Loucy (cell line): ENCODE results near the gene ALOX15.

Source experiments
- H2AFZ ChIP-seq: fragments of 200-600 bp; sonication (generic); 2 replicates; pipeline ENCODE4 v1.6.0; 2016; ENCODE audit warnings: antibody characterized with exemption, mild to moderate bottlenecking, low read length, moderate library complexity
- H3F3A ChIP-seq: fragments of 200-600 bp; 2 replicates; pipeline ENCODE4 v1.6.0; 2016; ENCODE audit warnings: antibody characterized with exemption, low read depth, mild to moderate bottlenecking
- H3K27me3 ChIP-seq: fragments of 200-600 bp; sonication (generic); 2 replicates; pipeline ENCODE4 v1.6.1; 2014; ENCODE audit warnings: low read length, mild to moderate bottlenecking; ENCODE audit not compliant: insufficient read depth, poor library complexity, severe bottlenecking
- H3K36me3 ChIP-seq: fragments of 200-600 bp; sonication (generic); 2 replicates; pipeline ENCODE4 v1.6.1; 2016; ENCODE audit warnings: low read length; ENCODE audit not compliant: insufficient read depth
- H3K4me1 ChIP-seq: fragments of 200-600 bp; sonication (generic); 2 replicates; pipeline ENCODE4 v1.5.1; 2014; ENCODE audit warnings: low read length, mild to moderate bottlenecking; ENCODE audit not compliant: insufficient read depth, poor library complexity, severe bottlenecking
- H3K4me2 ChIP-seq: fragments of 200-600 bp; sonication (generic); 2 replicates; pipeline ENCODE4 v1.6.0; 2014; ENCODE audit warnings: antibody characterized with exemption, low read length, low read depth, mild to moderate bottlenecking; ENCODE audit not compliant: poor library complexity, severe bottlenecking
- H3K4me3 ChIP-seq: fragments of 200-600 bp; sonication (generic); 2 replicates; pipeline ENCODE4 v1.5.1; 2014; ENCODE audit warnings: low read length, mild to moderate bottlenecking, mixed read lengths; ENCODE audit not compliant: poor library complexity, severe bottlenecking
- H3K79me2 ChIP-seq: fragments of 200-600 bp; sonication (generic); 2 replicates; pipeline ENCODE4 v1.6.1; 2014; ENCODE audit warnings: low read length; ENCODE audit not compliant: insufficient read depth
- H3K9ac ChIP-seq: fragments of 200-600 bp; sonication (generic); 2 replicates; pipeline ENCODE4 v1.6.0; 2014; ENCODE audit warnings: mild to moderate bottlenecking, low read depth, low read length, moderate library complexity; ENCODE audit not compliant: poor library complexity, severe bottlenecking
- H3K9me2 ChIP-seq: fragments of 200-600 bp; sonication (generic); replicated peaks from 2 replicates; pipeline ENCODE4 v1.6.1; 2016; ENCODE audit warnings: low read depth, low read length, mixed read lengths
- H3K9me3 ChIP-seq: fragments of 200-600 bp; sonication (generic); 2 replicates; pipeline ENCODE4 v1.6.1; 2014; ENCODE audit warnings: mild to moderate bottlenecking, antibody characterized with exemption, low read length, low read depth; ENCODE audit not compliant: insufficient read depth
- H4K20me1 ChIP-seq: fragments of 200-600 bp; sonication (generic); 2 replicates; pipeline ENCODE4 v1.6.0; 2014; ENCODE audit warnings: antibody characterized with exemption, low read length, mild to moderate bottlenecking; ENCODE audit not compliant: insufficient read depth, poor library complexity, severe bottlenecking
- EZH2phosphoT487 ChIP-seq: fragments of 200-600 bp; IDR thresholded peaks from 2 replicates; pipeline ENCODE4 v1.6.1; 2018; ENCODE audit warnings: antibody characterized with exemption, mild to moderate bottlenecking, moderate library complexity, borderline replicate concordance
- TF ChIP-seq, protein P1 (sequence below): fragments of 200-600 bp; sonication (generic); conservative IDR thresholded peaks from 2 replicates; pipeline ENCODE4 v1.5.1; 2014; ENCODE audit warnings: mild to moderate bottlenecking, antibody characterized with exemption, low read length

Gene ALOX15

DNA sequence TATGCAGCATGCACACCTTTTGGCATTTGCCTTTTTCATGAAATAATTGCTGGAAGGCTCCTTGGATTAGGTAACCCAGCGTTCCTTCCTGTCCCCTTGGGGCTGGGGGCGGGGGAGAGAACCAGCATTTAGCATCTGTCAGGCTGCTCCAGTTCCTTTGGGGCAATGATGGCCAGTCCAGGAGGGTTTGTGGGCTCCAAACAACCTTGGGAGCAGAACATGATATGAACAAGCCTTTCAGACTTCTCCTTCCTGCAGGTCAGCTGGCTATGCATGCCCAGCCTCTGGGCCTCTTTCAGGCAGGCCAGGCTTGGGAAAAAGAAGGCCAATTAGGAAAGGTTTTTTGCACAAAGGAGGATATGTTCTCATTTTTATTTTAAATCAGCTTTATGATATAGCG is 58.3 kb downstream of the ALOX15 start:
- no peak overlapping the region for H3K4me3 ChIP-seq
- no peaks in the 10 kb centered on the region for H3K36me3 ChIP-seq
- no peak overlapping the region for H2AFZ ChIP-seq
- no peak overlapping the region for H3K9ac ChIP-seq
- H3K27me3 ChIP-seq: no peaks in the 10 kb centered on the region
- no peaks in the 10 kb centered on the region for H3K9me2 ChIP-seq
- no peaks in the 10 kb centered on the region for H3K4me1 ChIP-seq
- no peak overlapping the region for H3K4me2 ChIP-seq
- TF ChIP-seq, protein P1, sequence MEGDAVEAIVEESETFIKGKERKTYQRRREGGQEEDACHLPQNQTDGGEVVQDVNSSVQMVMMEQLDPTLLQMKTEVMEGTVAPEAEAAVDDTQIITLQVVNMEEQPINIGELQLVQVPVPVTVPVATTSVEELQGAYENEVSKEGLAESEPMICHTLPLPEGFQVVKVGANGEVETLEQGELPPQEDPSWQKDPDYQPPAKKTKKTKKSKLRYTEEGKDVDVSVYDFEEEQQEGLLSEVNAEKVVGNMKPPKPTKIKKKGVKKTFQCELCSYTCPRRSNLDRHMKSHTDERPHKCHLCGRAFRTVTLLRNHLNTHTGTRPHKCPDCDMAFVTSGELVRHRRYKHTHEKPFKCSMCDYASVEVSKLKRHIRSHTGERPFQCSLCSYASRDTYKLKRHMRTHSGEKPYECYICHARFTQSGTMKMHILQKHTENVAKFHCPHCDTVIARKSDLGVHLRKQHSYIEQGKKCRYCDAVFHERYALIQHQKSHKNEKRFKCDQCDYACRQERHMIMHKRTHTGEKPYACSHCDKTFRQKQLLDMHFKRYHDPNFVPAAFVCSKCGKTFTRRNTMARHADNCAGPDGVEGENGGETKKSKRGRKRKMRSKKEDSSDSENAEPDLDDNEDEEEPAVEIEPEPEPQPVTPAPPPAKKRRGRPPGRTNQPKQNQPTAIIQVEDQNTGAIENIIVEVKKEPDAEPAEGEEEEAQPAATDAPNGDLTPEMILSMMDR: no peak
- no peak for TF ChIP-seq EZH2phosphoT487
- no peaks in the 10 kb centered on the region for H3F3A ChIP-seq
- H4K20me1 ChIP-seq: no peaks in the 10 kb centered on the region
- no peaks in the 10 kb centered on the region for H3K9me3 ChIP-seq
- H3K79me2 ChIP-seq: no peaks in the 10 kb centered on the region

DNA sequence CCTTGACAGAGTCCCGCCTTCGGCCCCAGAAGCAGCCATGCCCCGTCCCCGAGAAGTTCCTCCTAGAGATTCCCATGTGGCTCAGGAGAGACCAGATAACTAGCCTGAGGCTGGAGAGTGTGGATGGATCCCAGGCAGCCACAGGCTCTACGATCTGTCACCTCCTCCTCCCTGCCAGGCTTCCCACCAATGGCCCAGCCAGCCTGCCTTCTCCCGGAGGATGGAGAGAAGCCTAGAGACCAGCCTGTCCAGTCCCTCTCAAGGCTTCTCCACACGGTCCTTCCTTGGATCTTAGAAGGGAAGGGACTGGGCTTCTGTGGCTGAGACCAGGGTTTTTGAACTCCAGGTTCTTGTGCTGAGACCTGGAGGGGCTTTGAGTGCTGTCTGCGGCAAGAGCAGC is 58.8 kb downstream of the ALOX15 start:
- no peak overlapping the region for H2AFZ ChIP-seq
- H3K27me3 ChIP-seq: no peaks in the 10 kb centered on the region
- no peak for TF ChIP-seq EZH2phosphoT487
- TF ChIP-seq, protein P1: no peak

DNA sequence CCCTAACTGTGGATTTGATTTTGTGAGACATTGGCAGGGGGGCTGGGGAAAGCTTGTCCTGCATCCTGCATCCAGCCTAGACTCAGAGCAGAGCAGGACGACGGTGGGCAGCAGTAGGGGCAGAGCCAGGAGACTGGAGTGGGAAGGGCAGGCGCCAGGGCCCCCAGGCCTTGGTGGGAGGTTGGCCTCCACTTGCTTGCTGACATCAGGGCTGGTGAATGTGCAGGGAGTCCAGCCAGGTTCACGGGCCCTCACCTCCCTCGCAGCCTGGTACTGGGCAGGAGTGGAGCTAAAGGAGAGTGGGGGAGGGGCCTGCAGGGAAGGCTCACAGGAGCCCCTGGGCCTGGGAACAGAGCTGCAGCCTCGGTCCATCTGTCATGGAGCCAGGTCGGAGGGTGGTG is 59.4 kb downstream of the ALOX15 start:
- no peaks in the 10 kb centered on the region for H3K79me2 ChIP-seq
- H3K9me3 ChIP-seq: no peaks in the 10 kb centered on the region
- H3K4me1 ChIP-seq: no peaks in the 10 kb centered on the region
- no peak overlapping the region for H2AFZ ChIP-seq
- H3F3A ChIP-seq: no peaks in the 10 kb centered on the region
- H3K36me3 ChIP-seq: no peaks in the 10 kb centered on the region
- H3K4me3 ChIP-seq: no peak overlapping the region
- no peaks in the 10 kb centered on the region for H3K9me2 ChIP-seq
- no peak overlapping the region for H3K9ac ChIP-seq
- H3K4me2 ChIP-seq: no peak overlapping the region
- H3K27me3 ChIP-seq: no peaks in the 10 kb centered on the region
- H4K20me1 ChIP-seq: no peaks in the 10 kb centered on the region
- TF ChIP-seq, protein P1: no peak
- no peak for TF ChIP-seq EZH2phosphoT487

More for the DNA sequence above, 58.8 kb downstream of the ALOX15 start:
- Histone ChIP-seq H3K9ac (no peak overlapping the region), H3F3A (no peaks in the 10 kb centered on the region), H3K79me2 (no peaks in the 10 kb centered on the region), H3K4me1 (no peaks in the 10 kb centered on the region), H3K36me3 (no peaks in the 10 kb centered on the region), H4K20me1 (no peaks in the 10 kb centered on the region), H3K4me3 (no peak overlapping the region), H3K9me3 (no peaks in the 10 kb centered on the region), H3K9me2 (no peaks in the 10 kb centered on the region), H3K4me2 (no peak overlapping the region)
